LNCAP (cell line): Measurements from ENCODE around the gene CPLANE2.

Experiments
- CTCF ChIP-seq: fragments of 450-650 bp; IDR thresholded peaks from 2 replicates; pipeline ENCODE4 v1.5.1; 2017; ENCODE audit warnings: mild to moderate bottlenecking

Gene CPLANE2

GRCh38 chr1:16231331-16232315, 5.4 kb downstream of the CPLANE2 start:
- no peak for TF ChIP-seq CTCF

GRCh38 chr1:16230744-16231143, 6.2 kb downstream of the CPLANE2 start:
- no peak for TF ChIP-seq CTCF

- no peak for TF ChIP-seq CTCF
Measured at GRCh38 chr1:16229976-16230740, 6.8 kb downstream of the CPLANE2 start.

- no peak for TF ChIP-seq CTCF
Measured at GRCh38 chr1:16226490-16227179, 10.3 kb downstream of the CPLANE2 start.

GRCh38 chr1:16226129-16226489, 10.9 kb downstream of the CPLANE2 start:
- TF ChIP-seq CTCF = no peak

GRCh38 chr1:16224472-16224871, 12.5 kb downstream of the CPLANE2 start:
- no peak for TF ChIP-seq CTCF

- TF ChIP-seq CTCF = no peak
Measured at GRCh38 chr1:16221499-16221898, 15.5 kb downstream of the CPLANE2 start.
